ENCODE measurements around the gene DGKE. TPM values are rescaled to one million over a fixed set of nuclear protein-coding genes. Genes with fewer than 3 reads are reported as not detected.

The DGKE gene
- total RNA-seq, 1 donor from 2014 or later = 7.3 TPM

- peak; percentile 65 to 92 for DNase-seq (ENCODE audit: low read depth in 2 of 2)
Measured at GRCh38 chr17:56913867-56914580, 80.1 kb downstream of the DGKE start, which contains the start of gene TRIM25. TSS of gene TRIM25 (minus strand) at chr17:56914049. CDS start at chr17:56913988, 61 bp downstream.

- peak in 1 of 2 donors; percentile 44 for DNase-seq (ENCODE audit: low read depth in 2 of 2)
Measured at GRCh38 chr17:56914581-56915273, 80.8 kb downstream of the DGKE start.

GRCh38 chr17:56917559-56918296, 83.8 kb downstream of the DGKE start:
- DNase-seq (ENCODE audit: low read depth in 2 of 2) = peak in 1 of 2 donors; percentile 41

DNA sequence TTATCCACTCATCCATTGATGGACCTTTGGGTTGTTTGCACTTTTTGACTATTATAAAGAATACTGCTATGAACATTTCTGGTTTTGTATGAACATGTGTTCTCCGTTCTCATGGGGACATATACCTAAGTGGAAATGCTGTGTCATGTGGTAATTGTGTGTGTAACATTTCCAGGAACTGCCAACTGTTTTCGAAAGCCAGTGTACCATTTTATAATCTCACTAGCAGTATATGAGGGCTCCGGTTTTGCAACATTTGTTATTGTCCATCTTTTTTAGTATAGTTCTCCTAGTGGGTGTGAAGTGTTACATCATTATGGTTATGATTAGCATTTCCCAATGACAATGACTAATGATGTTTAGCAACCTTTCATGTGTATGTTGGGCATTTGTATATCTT, 85.0 kb downstream of the DGKE start:
- no peak for DNase-seq (ENCODE audit: low read depth in 2 of 2)

Other genes with a start within 250 kb of the DGKE start
- gene NOG, start 240.5 kb upstream of the DGKE start, total RNA-seq = 0.39 and 1.1 TPM in 2 replicates
- 2.6 and 10.6 TPM in 2 replicates for gene C17orf67, start 231 bp upstream of the DGKE start, total RNA-seq
- gene TRIM25, start 79.9 kb downstream of the DGKE start, total RNA-seq = 24.1 and 30.7 TPM in 2 replicates
- 10.4 and 10.9 TPM in 2 replicates for gene COIL, start 126.9 kb downstream of the DGKE start, total RNA-seq
- 26.2 and 29.8 TPM in 2 replicates for gene SCPEP1, start 144.0 kb downstream of the DGKE start, total RNA-seq